ENCODE measurements around the gene PIGU.
A peak's percentile ranks its signal among the peaks of the same experiment; 100 is the strongest.

The PIGU gene

GRCh38 chr20:34547844-34548613, 128.9 kb downstream of the PIGU start:
- no peak for DNase-seq

- DNase-seq, result no peak
These were observed 130.1 kb downstream of the PIGU start for GRCh38 chr20:34546751-34547181.

GRCh38 chr20:34544109-34544796, 132.6 kb downstream of the PIGU start:
- DNase-seq, result peak; percentile 48

GRCh38 chr20:34543463-34544056, 133.3 kb downstream of the PIGU start:
- no peak for DNase-seq

- DNase-seq, result no peak
These were observed 134.5 kb downstream of the PIGU start for GRCh38 chr20:34542439-34542838.

GRCh38 chr20:34541917-34542316, 135.0 kb downstream of the PIGU start:
- no peak for DNase-seq

- DNase-seq, result no peak
These were observed 135.5 kb downstream of the PIGU start for GRCh38 chr20:34541264-34541901.

- DNase-seq, result no peak
These were observed 136.2 kb downstream of the PIGU start for GRCh38 chr20:34540596-34541263.

- DNase-seq, result no peak
These were observed 137.1 kb downstream of the PIGU start for GRCh38 chr20:34539756-34540155.

GRCh38 chr20:34538671-34539123, 138.2 kb downstream of the PIGU start:
- DNase-seq, result peak; percentile 75

- no peak for DNase-seq
These were observed 139.2 kb downstream of the PIGU start for GRCh38 chr20:34537651-34538050.

GRCh38 chr20:34536798-34537394, 140.0 kb downstream of the PIGU start:
- DNase-seq, result peak; percentile 74

GRCh38 chr20:34535857-34536256, 141.0 kb downstream of the PIGU start:
- no peak for DNase-seq

GRCh38 chr20:34535301-34535840, 141.5 kb downstream of the PIGU start:
- no peak for DNase-seq

GRCh38 chr20:34534391-34535165, 142.3 kb downstream of the PIGU start:
- no peak for DNase-seq

GRCh38 chr20:34532756-34533155, 144.1 kb downstream of the PIGU start:
- no peak for DNase-seq

- DNase-seq, result no peak
These were observed 144.6 kb downstream of the PIGU start for GRCh38 chr20:34532320-34532719.

- DNase-seq, result no peak
These were observed 145.2 kb downstream of the PIGU start for GRCh38 chr20:34531608-34532265.

GRCh38 chr20:34530342-34530741, 146.6 kb downstream of the PIGU start:
- DNase-seq, result no peak

GRCh38 chr20:34529742-34530141, 147.2 kb downstream of the PIGU start:
- DNase-seq, result no peak

GRCh38 chr20:34528921-34529297, 148.0 kb downstream of the PIGU start:
- no peak for DNase-seq
